ENCODE data around the gene AUTS2. TPM values are rescaled to one million over a fixed set of nuclear protein-coding genes. Genes with fewer than 3 reads are reported as not detected.
"Not testable (repeated sequence)": the region's sequence is repeated elsewhere in the genome, so short reads cannot be mapped to it uniquely, and the experiment has no call there.

AUTS2 gene
- total RNA-seq, 1 experiment from 2014 or later = 13.9 TPM

GRCh38 chr7:69759373-69759772, 161.1 kb downstream of the AUTS2 start:
- no peak for DNase-seq (ENCODE audit: low read depth)

- no peak for DNase-seq (ENCODE audit: low read depth)
Measured at GRCh38 chr7:69761290-69761922, 163.1 kb downstream of the AUTS2 start.

- DNase-seq (ENCODE audit: low read depth) = no peak
Measured at GRCh38 chr7:69762821-69763352, 164.6 kb downstream of the AUTS2 start.

DNA sequence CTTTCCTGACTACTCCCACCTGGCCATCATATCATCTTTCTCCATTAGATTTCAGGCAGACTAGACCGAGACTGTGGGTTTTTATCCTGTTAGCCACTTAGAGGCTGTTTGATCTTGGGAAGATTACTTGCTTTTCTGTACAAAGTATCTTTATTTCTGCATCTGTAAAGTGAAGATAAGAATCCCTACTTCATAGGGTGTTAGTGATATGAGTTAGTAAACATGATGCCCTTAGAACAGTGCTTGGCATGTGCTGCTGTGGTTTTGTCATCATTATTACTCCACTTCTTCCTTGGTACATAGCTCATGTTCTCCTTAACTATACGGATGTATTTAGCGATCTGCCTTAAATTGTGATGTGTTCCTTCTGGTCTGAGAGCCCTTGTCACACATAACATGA, 165.2 kb downstream of the AUTS2 start:
- no peak for DNase-seq (ENCODE audit: low read depth)

DNA sequence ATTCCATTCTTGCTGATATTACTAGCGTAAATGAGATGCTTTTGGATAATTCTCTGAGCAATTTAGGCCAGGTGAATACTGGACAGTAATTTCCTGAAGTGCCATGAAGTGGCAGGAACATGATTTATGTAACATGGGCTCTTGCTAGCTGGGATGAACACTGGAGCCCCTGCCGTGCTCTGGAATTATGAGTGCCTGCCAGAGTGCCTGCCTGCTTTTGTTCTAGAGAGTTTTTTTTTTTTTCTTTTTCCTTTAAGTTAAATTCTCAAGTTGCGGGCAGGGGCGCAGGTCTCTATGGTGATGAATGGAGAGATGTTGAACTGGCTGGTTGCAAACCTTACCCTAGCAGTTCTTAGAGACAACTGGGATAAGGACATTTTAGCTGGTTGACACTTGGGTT, 165.9 kb downstream of the AUTS2 start:
- no peak for DNase-seq (ENCODE audit: low read depth)

DNA sequence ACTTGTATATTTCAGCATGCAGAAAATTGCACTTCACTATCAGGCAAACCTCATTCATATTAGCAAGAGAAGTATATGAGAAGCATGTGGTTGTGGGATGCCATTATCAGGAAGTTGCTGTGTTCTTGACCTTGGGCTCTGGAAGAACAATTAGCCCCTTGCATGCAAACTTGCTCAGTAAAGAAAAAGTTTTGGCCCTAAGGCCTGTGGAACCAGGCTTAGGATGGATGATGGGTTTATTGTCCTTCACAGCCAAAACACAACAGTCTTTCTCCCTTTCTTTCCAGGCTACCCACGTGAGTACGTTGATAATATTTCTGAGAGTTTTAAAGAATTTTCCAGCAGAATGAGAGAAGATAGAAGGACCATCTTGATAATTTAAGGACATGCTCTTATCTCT, 166.4 kb downstream of the AUTS2 start:
- no peak for DNase-seq (ENCODE audit: low read depth)

DNA sequence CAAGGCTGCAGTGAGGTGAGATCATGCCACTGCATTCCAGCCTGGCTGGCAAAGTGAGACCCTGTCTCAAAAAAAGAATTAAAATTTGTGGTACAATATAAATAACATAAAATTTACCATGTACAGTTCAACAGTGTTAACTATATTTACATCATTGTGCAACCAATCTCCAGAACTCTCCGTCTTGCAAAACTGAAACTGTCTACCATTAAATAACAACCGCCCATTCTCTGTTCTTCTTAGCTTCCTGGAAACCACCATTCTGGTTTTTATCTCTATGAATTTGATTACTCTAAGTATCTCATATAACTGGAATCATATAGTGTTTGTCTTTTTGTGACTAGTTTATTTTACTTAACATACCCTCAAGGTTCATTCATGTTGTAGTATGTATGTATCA, 167.6 kb downstream of the AUTS2 start:
- DNase-seq (ENCODE audit: low read depth) = no peak

- DNase-seq (ENCODE audit: low read depth) = no peak
Measured at GRCh38 chr7:69768986-69769595, 170.8 kb downstream of the AUTS2 start.

DNA sequence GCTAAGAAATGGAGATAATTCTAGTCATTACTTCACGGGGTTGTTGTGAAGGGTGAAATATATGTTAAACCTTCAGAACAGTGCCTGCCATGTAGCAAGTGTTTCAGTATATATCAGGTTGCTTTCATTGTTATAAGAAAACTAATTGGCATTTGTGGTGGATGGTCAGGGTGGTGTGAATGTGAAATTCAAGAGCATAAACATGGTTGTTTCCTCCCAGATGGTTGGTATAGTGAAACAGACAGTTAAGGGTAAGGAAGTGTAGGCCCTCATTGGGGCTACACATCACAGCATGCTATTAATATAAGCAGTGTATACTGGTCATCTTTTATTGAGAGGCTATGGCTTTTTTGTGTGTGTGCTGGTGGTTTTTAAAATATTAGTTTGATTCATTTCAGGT, 171.6 kb downstream of the AUTS2 start:
- no peak for DNase-seq (ENCODE audit: low read depth)

GRCh38 chr7:69770613-69771012, 172.3 kb downstream of the AUTS2 start:
- no peak for DNase-seq (ENCODE audit: low read depth)

GRCh38 chr7:69772718-69773436, 174.6 kb downstream of the AUTS2 start:
- DNase-seq (ENCODE audit: low read depth) = no peak

GRCh38 chr7:69773535-69774225, 175.4 kb downstream of the AUTS2 start:
- DNase-seq (ENCODE audit: low read depth) = peak; percentile 76

- DNase-seq (ENCODE audit: low read depth) = peak; percentile 90
Measured at GRCh38 chr7:69775231-69775771, 177.0 kb downstream of the AUTS2 start.

DNA sequence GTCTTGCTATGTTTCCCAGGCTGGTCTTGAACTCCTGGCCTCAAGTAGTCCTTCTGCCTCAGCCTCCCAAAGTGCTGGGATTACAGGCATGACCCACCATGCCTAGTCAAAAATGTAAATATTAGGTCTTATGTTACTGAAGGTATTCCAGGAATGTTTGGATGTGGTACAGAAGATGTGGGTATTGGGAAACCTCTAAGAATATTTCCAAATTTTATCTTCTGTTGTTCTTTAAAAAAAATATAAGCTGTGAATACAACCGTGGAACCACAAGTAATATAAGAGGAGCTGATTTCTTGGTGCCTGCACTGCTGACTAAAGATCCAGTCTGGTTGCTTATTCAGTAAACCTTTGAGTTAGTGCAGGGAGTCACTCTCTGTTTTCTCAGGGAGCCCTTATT, 178.3 kb downstream of the AUTS2 start:
- DNase-seq (ENCODE audit: low read depth) = peak; percentile 66

DNA sequence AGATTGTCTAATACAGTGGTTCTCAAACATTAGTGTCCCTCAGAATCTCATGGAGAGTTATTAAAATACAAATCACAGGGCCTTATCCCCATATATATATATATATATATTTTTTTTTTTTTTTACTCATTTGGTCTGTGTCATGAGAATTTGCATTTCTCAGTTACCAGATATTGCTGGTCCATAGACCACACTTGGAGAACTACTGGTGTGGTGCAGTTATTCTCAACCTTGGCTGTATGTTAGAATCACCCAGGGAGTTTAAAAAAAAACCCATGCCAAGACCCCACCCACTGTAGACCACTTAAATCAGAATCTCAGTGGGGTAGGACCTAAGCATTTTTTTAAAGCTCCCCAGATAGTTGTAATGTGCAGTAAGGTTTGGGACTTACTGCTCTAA, 179.9 kb downstream of the AUTS2 start:
- DNase-seq (ENCODE audit: low read depth) = no peak

- peak; percentile 69 for DNase-seq (ENCODE audit: low read depth)
Measured at GRCh38 chr7:69780379-69780778, 182.1 kb downstream of the AUTS2 start.

DNA sequence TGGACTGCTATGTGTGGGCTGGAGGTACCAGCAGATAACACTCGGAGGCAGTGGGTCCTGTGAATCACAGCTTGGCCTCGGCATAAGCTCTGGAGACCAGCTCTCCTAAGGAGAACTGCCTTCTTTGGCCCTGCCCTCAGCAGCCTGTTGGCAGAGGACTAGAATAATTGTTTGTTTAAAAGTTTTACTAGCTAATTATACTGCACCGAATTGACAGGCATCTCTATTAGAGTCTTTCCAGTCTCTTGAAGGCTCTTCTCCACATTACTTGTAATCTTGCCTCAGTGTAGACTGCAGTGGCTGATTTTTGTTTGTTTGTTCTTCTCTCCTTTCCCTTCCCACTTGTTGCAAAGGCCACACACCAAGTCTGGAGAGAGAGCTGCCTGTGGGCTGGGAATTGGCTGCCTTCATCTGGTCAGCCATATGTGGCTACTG, 183.2 kb downstream of the AUTS2 start:
- DNase-seq (ENCODE audit: low read depth) = peak; percentile 83

- no peak for DNase-seq (ENCODE audit: low read depth)
Measured at GRCh38 chr7:69782917-69783684, 184.8 kb downstream of the AUTS2 start.

DNA sequence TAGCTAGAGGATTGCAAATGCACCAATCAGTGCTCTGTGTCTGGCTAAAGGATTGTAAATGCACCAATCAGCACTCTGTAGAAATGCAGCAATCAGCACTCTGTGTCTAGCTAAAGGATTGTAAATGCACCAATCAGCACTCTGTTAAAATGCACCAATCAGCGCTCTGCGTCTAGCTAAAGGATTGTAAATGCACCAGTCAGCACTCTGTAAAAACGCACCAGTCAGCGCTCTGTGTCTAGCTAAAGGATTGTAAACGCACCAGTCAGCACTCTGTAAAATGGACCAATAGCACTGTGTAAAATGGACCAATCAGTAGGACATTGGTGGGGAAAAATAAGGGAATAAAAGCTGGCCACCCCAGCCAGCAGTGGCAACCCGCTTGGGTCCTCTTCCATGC, 187.9 kb downstream of the AUTS2 start:
- DNase-seq (ENCODE audit: low read depth) = not testable (repeated sequence)

DNA sequence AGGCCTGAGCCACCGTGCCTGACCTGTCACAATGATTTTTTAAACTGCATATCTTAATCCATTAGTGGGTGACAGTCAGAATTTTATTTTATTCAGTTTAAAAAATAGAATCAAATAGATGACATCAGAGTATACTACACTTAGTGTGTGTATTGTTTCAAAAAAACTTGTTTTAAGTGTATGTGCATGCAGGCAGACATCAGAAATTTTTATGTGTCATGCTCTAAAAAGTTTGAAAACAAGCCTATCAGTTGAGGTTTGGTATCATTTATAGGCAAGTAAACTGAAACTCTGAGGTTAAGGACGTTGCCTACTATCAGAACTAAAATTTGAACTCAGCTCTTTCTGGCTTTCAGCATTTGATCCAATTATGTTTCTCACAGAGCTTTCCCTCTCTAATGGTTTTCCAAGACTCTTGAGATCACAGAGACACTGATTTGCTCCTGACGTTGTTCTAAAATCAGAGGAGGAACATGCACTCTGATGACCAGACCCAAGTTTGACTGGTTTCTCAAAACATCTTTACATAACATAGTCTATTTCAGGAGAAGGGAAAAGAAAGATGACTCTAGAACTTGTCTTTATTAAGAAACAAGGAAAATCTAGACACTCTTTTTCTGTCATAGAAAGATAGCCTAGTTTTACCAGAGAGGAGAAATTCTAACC, 188.6 kb downstream of the AUTS2 start:
- DNase-seq (ENCODE audit: low read depth) = no peak
